ENCODE data around the gene PUDP. TPM values are rescaled to one million over a fixed set of nuclear protein-coding genes. Genes with fewer than 3 reads are reported as not detected.
"Not testable (repeated sequence)": the region's sequence is repeated elsewhere in the genome, so short reads cannot be mapped to it uniquely, and the experiment has no call there.

The PUDP gene
- polyA plus RNA-seq (2012; ENCODE audit: missing spikeins) = 51.7 TPM

- FAIRE-seq (peak; percentile 100), DNase-seq (ENCODE audit: insufficient read length) (peak; percentile 88)
- peak; percentile 69; the same call in 1 of the 2 replicates for TF ChIP-seq TAF1 (IDR thresholded peaks at IDR 0.05; ENCODE audit: borderline replicate concordance, low read depth, low read length)
- peak; percentile 60 for TF ChIP-seq POLR2AphosphoS5 (IDR thresholded peaks at IDR 0.05; ENCODE audit: low read depth, low read length)
- TF ChIP-seq POLR2A (IDR thresholded peaks at IDR 0.05; ENCODE audit: low read depth, low read length) = peak; percentile 86; the same call in 1 of the 2 replicates
These were observed at the start of gene PUDP for GRCh38 chrX:7147978-7148854. Gene PUDP (minus strand): TSS chrX:7148153. CDS start chrX:7148113, 40 bp downstream.

GRCh38 chrX:7194606-7195005 lies 46.7 kb upstream of the PUDP start:
- TF ChIP-seq POLR2A (IDR thresholded peaks at IDR 0.05; ENCODE audit: low read depth, low read length) (no peak), POLR2AphosphoS5 (IDR thresholded peaks at IDR 0.05; ENCODE audit: low read depth, low read length) (no peak)
- DNase-seq (ENCODE audit: insufficient read length) (no peak), FAIRE-seq (no peak)

- TF ChIP-seq POLR2AphosphoS5 (IDR thresholded peaks at IDR 0.05; ENCODE audit: low read depth, low read length) (no peak), TAF1 (IDR thresholded peaks at IDR 0.05; ENCODE audit: borderline replicate concordance, low read depth, low read length) (no peak), POLR2A (IDR thresholded peaks at IDR 0.05; ENCODE audit: low read depth, low read length) (no peak)
- DNase-seq (ENCODE audit: insufficient read length) (no peak), FAIRE-seq (no peak)
These were observed 44.9 kb upstream of the PUDP start for GRCh38 chrX:7192871-7193270.

GRCh38 chrX:7191681-7192110 lies 43.7 kb upstream of the PUDP start:
- no peak for DNase-seq (ENCODE audit: insufficient read length)
- TF ChIP-seq TAF1 (IDR thresholded peaks at IDR 0.05; ENCODE audit: borderline replicate concordance, low read depth, low read length) (no peak), POLR2AphosphoS5 (IDR thresholded peaks at IDR 0.05; ENCODE audit: low read depth, low read length) (no peak), POLR2A (IDR thresholded peaks at IDR 0.05; ENCODE audit: low read depth, low read length) (no peak)
- FAIRE-seq = peak; percentile 53

- DNase-seq (ENCODE audit: insufficient read length) = no peak
- peak; percentile 56 for FAIRE-seq
- TF ChIP-seq POLR2A (IDR thresholded peaks at IDR 0.05; ENCODE audit: low read depth, low read length) = no peak
These were observed 42.2 kb upstream of the PUDP start for GRCh38 chrX:7190157-7190556.

- TF ChIP-seq POLR2AphosphoS5 (IDR thresholded peaks at IDR 0.05; ENCODE audit: low read depth, low read length) = no peak
- no peak for TF ChIP-seq TAF1 (IDR thresholded peaks at IDR 0.05; ENCODE audit: borderline replicate concordance, low read depth, low read length)
- TF ChIP-seq POLR2A (IDR thresholded peaks at IDR 0.05; ENCODE audit: low read depth, low read length) = no peak
- DNase-seq (ENCODE audit: insufficient read length) (no peak), FAIRE-seq (no peak)
These were observed 40.7 kb upstream of the PUDP start for GRCh38 chrX:7188672-7189071.

- TF ChIP-seq TAF1 (IDR thresholded peaks at IDR 0.05; ENCODE audit: borderline replicate concordance, low read depth, low read length) (no peak), POLR2A (IDR thresholded peaks at IDR 0.05; ENCODE audit: low read depth, low read length) (no peak), POLR2AphosphoS5 (IDR thresholded peaks at IDR 0.05; ENCODE audit: low read depth, low read length) (no peak)
- no peak for DNase-seq (ENCODE audit: insufficient read length)
- no peak for FAIRE-seq
These were observed 36.9 kb upstream of the PUDP start for GRCh38 chrX:7184816-7185215.

GRCh38 chrX:7179446-7179845 lies 31.5 kb upstream of the PUDP start:
- DNase-seq (ENCODE audit: insufficient read length) = no peak
- TF ChIP-seq POLR2AphosphoS5 (IDR thresholded peaks at IDR 0.05; ENCODE audit: low read depth, low read length) (no peak), TAF1 (IDR thresholded peaks at IDR 0.05; ENCODE audit: borderline replicate concordance, low read depth, low read length) (no peak), POLR2A (IDR thresholded peaks at IDR 0.05; ENCODE audit: low read depth, low read length) (no peak)
- FAIRE-seq = no peak

- not testable (repeated sequence) for DNase-seq (ENCODE audit: insufficient read length); FAIRE-seq
These were observed 30.9 kb upstream of the PUDP start for GRCh38 chrX:7178859-7179258.

- no peak for FAIRE-seq
- TF ChIP-seq POLR2A (IDR thresholded peaks at IDR 0.05; ENCODE audit: low read depth, low read length) (no peak), POLR2AphosphoS5 (IDR thresholded peaks at IDR 0.05; ENCODE audit: low read depth, low read length) (no peak), TAF1 (IDR thresholded peaks at IDR 0.05; ENCODE audit: borderline replicate concordance, low read depth, low read length) (no peak)
- DNase-seq (ENCODE audit: insufficient read length) = no peak
These were observed 22.9 kb upstream of the PUDP start for GRCh38 chrX:7170898-7171297.

GRCh38 chrX:7169627-7170026 lies 21.7 kb upstream of the PUDP start:
- TF ChIP-seq POLR2AphosphoS5 (IDR thresholded peaks at IDR 0.05; ENCODE audit: low read depth, low read length) (no peak), TAF1 (IDR thresholded peaks at IDR 0.05; ENCODE audit: borderline replicate concordance, low read depth, low read length) (no peak), POLR2A (IDR thresholded peaks at IDR 0.05; ENCODE audit: low read depth, low read length) (no peak)
- FAIRE-seq (no peak), DNase-seq (ENCODE audit: insufficient read length) (no peak)

GRCh38 chrX:7168371-7168770 lies 20.4 kb upstream of the PUDP start:
- no peak for FAIRE-seq
- TF ChIP-seq POLR2A (IDR thresholded peaks at IDR 0.05; ENCODE audit: low read depth, low read length) = no peak
- no peak for TF ChIP-seq TAF1 (IDR thresholded peaks at IDR 0.05; ENCODE audit: borderline replicate concordance, low read depth, low read length)
- TF ChIP-seq POLR2AphosphoS5 (IDR thresholded peaks at IDR 0.05; ENCODE audit: low read depth, low read length) = no peak
- no peak for DNase-seq (ENCODE audit: insufficient read length)

Data from GM12892 (cell line).